Activated CD4-positive, alpha-beta T cell treated with anti-CD3 and anti-CD28 coated beads for 36 hours (primary cell): ENCODE results near the gene TAS1R3. TPM values are rescaled to one million over a fixed set of nuclear protein-coding genes. Genes with fewer than 3 reads are reported as not detected.
A peak's percentile ranks its signal among the peaks of the same experiment; 100 is the strongest.
"Not testable (repeated sequence)": the region's sequence is repeated elsewhere in the genome, so short reads cannot be mapped to it uniquely, and the experiment has no call there.

Source experiments
- ATAC-seq: fragments of 200-7000 bp; cut with Tn5 transposase; one replicate; pipeline ENCODE4 v1.10.0; 2021; ENCODE audit warnings: mild to moderate bottlenecking, moderate library complexity
- CTCF ChIA-PET: fragments of 350-600 bp; sonication (Branson Sonifier 250); formaldehyde crosslinking; loops from one replicate; lab custom pipeline; 2021; ENCODE audit warnings: antibody characterized with exemption; lab: Charles Lee
- POLR2A ChIA-PET: fragments of 350-600 bp; sonication (Branson Sonifier 250); formaldehyde crosslinking; loops from one replicate; lab custom pipeline; 2021; ENCODE audit warnings: antibody characterized with exemption, inconsistent platforms; lab: Charles Lee
- DNase-seq: peaks from one replicate; pipeline ENCODE4 v3.0.0-alpha.2; 2020
- H3K27ac Mint-ChIP-seq: one replicate; pipeline ENCODE4 v1.8.0; 2021; ENCODE audit warnings: mixed read lengths
- H3K27me3 Mint-ChIP-seq: one replicate; pipeline ENCODE4 v1.8.0; 2021; ENCODE audit warnings: mixed read lengths
- H3K36me3 Mint-ChIP-seq: one replicate; pipeline ENCODE4 v1.8.0; 2021; ENCODE audit warnings: low read depth, mixed read lengths
- H3K4me1 Mint-ChIP-seq: one replicate; pipeline ENCODE4 v1.8.0; 2021; ENCODE audit warnings: mixed read lengths
- H3K4me3 Mint-ChIP-seq: one replicate; pipeline ENCODE4 v1.8.0; 2021; ENCODE audit warnings: mild to moderate bottlenecking, moderate library complexity, mixed read lengths
- H3K9me3 Mint-ChIP-seq: one replicate; pipeline ENCODE4 v1.8.0; 2021; ENCODE audit warnings: low read depth, mixed read lengths
- intact Hi-C, 2 experiments: fragments of 100-400 bp; cut with DNase I in 1 of 2; cut with micrococcal nuclease in 1 of 2; formaldehyde crosslinking; loops; one replicate each; pipeline versions ENCODE4 v1.14.2 to v1.15.1; 2022 to 2024; cut with DNase I, micrococcal nuclease
- total RNA-seq, 2 experiments: library from RNA; stranded (reverse); gene quantifications; one replicate each; pipeline ENCODE4 v1.2.3, GENCODE V29; 2021

TAS1R3 gene
- total RNA-seq, 2 experiments from 2014 or later, result 0.28 to 0.41 TPM

GRCh38 chr1:1360506-1361169 lies 29.6 kb downstream of the TAS1R3 start:
- no peaks in the 10 kb centered on the region for H3K36me3 Mint-ChIP-seq
- ATAC-seq (no peak), DNase-seq (no peak)
- intact Hi-C loops, result no loop called here
- ChIA-PET CTCF (no interaction called here), POLR2A (no interaction called here)
- peaks cover 10% of the 10 kb centered on the region for H3K4me1 Mint-ChIP-seq
- no peak overlapping the region for H3K4me3 Mint-ChIP-seq
- H3K27me3 Mint-ChIP-seq, result peaks cover 7% of the 10 kb centered on the region
- H3K9me3 Mint-ChIP-seq, result no peaks in the 10 kb centered on the region
- no peak overlapping the region for H3K27ac Mint-ChIP-seq

- ChIA-PET POLR2A (no interaction called here), CTCF (no interaction called here)
- H3K9me3 Mint-ChIP-seq, result no peaks in the 10 kb centered on the region
- DNase-seq (no peak), ATAC-seq (no peak)
- no peak overlapping the region for H3K4me3 Mint-ChIP-seq
- peaks cover 10% of the 10 kb centered on the region for H3K4me1 Mint-ChIP-seq
- H3K27ac Mint-ChIP-seq, result no peak overlapping the region
- H3K27me3 Mint-ChIP-seq, result peaks cover 7% of the 10 kb centered on the region
- H3K36me3 Mint-ChIP-seq, result no peaks in the 10 kb centered on the region
- intact Hi-C loops, result no loop called here
These were observed 30.3 kb downstream of the TAS1R3 start for GRCh38 chr1:1361233-1361981.

- intact Hi-C loops, result no loop called here
- Mint-ChIP-seq H3K36me3 (no peaks in the 10 kb centered on the region), H3K4me1 (peaks cover 10% of the 10 kb centered on the region), H3K4me3 (no peak overlapping the region), H3K9me3 (no peaks in the 10 kb centered on the region), H3K27ac (no peak overlapping the region), H3K27me3 (peaks cover 7% of the 10 kb centered on the region)
- ATAC-seq (no peak), DNase-seq (no peak)
- CTCF ChIA-PET, result interaction anchor here (2.4 kb wide), 1 partner anchor 10 kb away, joined by 11 read pairs; no protein-coding TSS in a partner anchor
- POLR2A ChIA-PET, result no interaction called here
These were observed 30.9 kb downstream of the TAS1R3 start for GRCh38 chr1:1361982-1362423.

GRCh38 chr1:1364266-1364665 lies 33.2 kb downstream of the TAS1R3 start:
- H3K36me3 Mint-ChIP-seq, result no peaks in the 10 kb centered on the region
- H3K4me3 Mint-ChIP-seq, result no peak overlapping the region
- no peaks in the 10 kb centered on the region for H3K9me3 Mint-ChIP-seq
- H3K27ac Mint-ChIP-seq, result no peak overlapping the region
- H3K4me1 Mint-ChIP-seq, result peaks cover 4% of the 10 kb centered on the region
- ATAC-seq (no peak), DNase-seq (no peak)
- H3K27me3 Mint-ChIP-seq, result peaks cover 4% of the 10 kb centered on the region
- ChIA-PET CTCF (interaction anchor here (2.4 kb wide), 1 partner anchor 8 kb away, joined by 11 read pairs; no protein-coding TSS in a partner anchor), POLR2A (no interaction called here)
- intact Hi-C loops, result no loop called here

GRCh38 chr1:1365875-1366698 lies 35.0 kb downstream of the TAS1R3 start:
- intact Hi-C loops, result no loop called here
- no peaks in the 10 kb centered on the region for H3K9me3 Mint-ChIP-seq
- POLR2A ChIA-PET, result no interaction called here
- H3K4me1 Mint-ChIP-seq, result peaks cover 7% of the 10 kb centered on the region
- H3K27ac Mint-ChIP-seq, result no peak overlapping the region
- no peak overlapping the region for H3K4me3 Mint-ChIP-seq
- H3K36me3 Mint-ChIP-seq, result no peaks in the 10 kb centered on the region
- no peak for DNase-seq
- CTCF ChIA-PET, result interaction anchor here (1.1 kb wide), 1 partner anchor 14 kb away, joined by 3 read pairs; no protein-coding TSS in a partner anchor
- H3K27me3 Mint-ChIP-seq, result no peaks in the 10 kb centered on the region
- ATAC-seq, result no peak

GRCh38 chr1:1366699-1367066 lies 35.6 kb downstream of the TAS1R3 start:
- POLR2A ChIA-PET, result no interaction called here
- Mint-ChIP-seq H3K9me3 (no peaks in the 10 kb centered on the region), H3K27me3 (no peaks in the 10 kb centered on the region), H3K4me3 (no peak overlapping the region), H3K27ac (no peak overlapping the region), H3K4me1 (peaks cover 12% of the 10 kb centered on the region), H3K36me3 (no peaks in the 10 kb centered on the region)
- intact Hi-C loops, result no loop called here
- CTCF ChIA-PET, result no interaction called here
- DNase-seq (no peak), ATAC-seq (no peak)

- DNase-seq, result no peak
- ChIA-PET POLR2A (no interaction called here), CTCF (no interaction called here)
- Mint-ChIP-seq H3K27me3 (no peaks in the 10 kb centered on the region), H3K4me1 (peaks cover 17% of the 10 kb centered on the region), H3K36me3 (no peaks in the 10 kb centered on the region), H3K27ac (no peak overlapping the region), H3K4me3 (no peak overlapping the region), H3K9me3 (no peaks in the 10 kb centered on the region)
- intact Hi-C loops, result no loop called here
- no peak for ATAC-seq
These were observed 36.2 kb downstream of the TAS1R3 start for GRCh38 chr1:1367315-1367714.

GRCh38 chr1:1370094-1370493 lies 39.0 kb downstream of the TAS1R3 start:
- peaks cover 27% of the 10 kb centered on the region for H3K4me1 Mint-ChIP-seq
- H3K9me3 Mint-ChIP-seq, CTCF ChIA-PET, H3K27ac Mint-ChIP-seq, H3K27me3 Mint-ChIP-seq, DNase-seq, intact Hi-C loops, H3K36me3 Mint-ChIP-seq, ATAC-seq, POLR2A ChIA-PET, H3K4me3 Mint-ChIP-seq: not testable (repeated sequence)

GRCh38 chr1:1370771-1371300 lies 39.8 kb downstream of the TAS1R3 start:
- Mint-ChIP-seq H3K36me3 (peaks cover 9% of the 10 kb centered on the region), H3K27ac (no peak overlapping the region), H3K9me3 (no peaks in the 10 kb centered on the region), H3K4me3 (no peak overlapping the region), H3K27me3 (no peaks in the 10 kb centered on the region), H3K4me1 (peaks cover 27% of the 10 kb centered on the region)
- intact Hi-C loops, result no loop called here
- ChIA-PET POLR2A (interaction anchor here (0.6 kb wide), 2 partner anchors 31 to 128 kb away, joined by 3 to 4 read pairs; no protein-coding TSS in a partner anchor), CTCF (interaction anchor here (0.6 to 1.8 kb wide), 5 partner anchors 19 to 292 kb away, joined by 3 to 10 read pairs (median 4); no protein-coding TSS in a partner anchor)
- ATAC-seq, result no peak
- no peak for DNase-seq

GRCh38 chr1:1371364-1371745 lies 40.3 kb downstream of the TAS1R3 start:
- intact Hi-C loops, result no loop called here
- Mint-ChIP-seq H3K36me3 (peaks cover 9% of the 10 kb centered on the region), H3K27me3 (no peaks in the 10 kb centered on the region), H3K4me1 (peaks cover 27% of the 10 kb centered on the region), H3K4me3 (no peak overlapping the region), H3K9me3 (no peaks in the 10 kb centered on the region), H3K27ac (no peak overlapping the region)
- ChIA-PET POLR2A (interaction anchor here (0.6 kb wide), 2 partner anchors 31 to 128 kb away, joined by 3 to 4 read pairs; no protein-coding TSS in a partner anchor), CTCF (interaction anchor here (0.6 to 1.9 kb wide), 10 partner anchors 8 to 1489 kb away, joined by 3 to 11 read pairs (median 4); no protein-coding TSS in a partner anchor)
- ATAC-seq (no peak), DNase-seq (peak; percentile 54)
